Stimulated activated CD4-positive, alpha-beta T cell treated with anti-CD3 and anti-CD28 coated beads, Interleukin-1b, Interleukin-23, amount 100 ng/mL, for 4 hours (primary cell): ENCODE data around the gene CYP2C9.
"Not testable (repeated sequence)": the region's sequence is repeated elsewhere in the genome, so short reads cannot be mapped to it uniquely, and the experiment has no call there.

ENCODE experiments used
- DNase-seq, 2 donors: peaks; one replicate each; pipeline ENCODE4 v3.0.0-alpha.2; 2020; ENCODE audit warnings: low read depth in 2 of 2

Gene CYP2C9

GRCh38 chr10:94938383-94938782, at the start of gene CYP2C9:
Gene CYP2C9, plus strand, starts transcription at chr10:94938658. Its CDS starts 25 bp downstream, at chr10:94938683.
- DNase-seq = no peak

GRCh38 chr10:94889123-94889522, 49.3 kb upstream of the CYP2C9 start:
- DNase-seq = no peak

GRCh38 chr10:94890264-94891022, 48.0 kb upstream of the CYP2C9 start:
- DNase-seq = no peak

- not testable (repeated sequence) for DNase-seq
Measured at GRCh38 chr10:94898414-94898813, 40.0 kb upstream of the CYP2C9 start.

- no peak for DNase-seq
Measured at GRCh38 chr10:94902080-94902479, 36.4 kb upstream of the CYP2C9 start.

DNA sequence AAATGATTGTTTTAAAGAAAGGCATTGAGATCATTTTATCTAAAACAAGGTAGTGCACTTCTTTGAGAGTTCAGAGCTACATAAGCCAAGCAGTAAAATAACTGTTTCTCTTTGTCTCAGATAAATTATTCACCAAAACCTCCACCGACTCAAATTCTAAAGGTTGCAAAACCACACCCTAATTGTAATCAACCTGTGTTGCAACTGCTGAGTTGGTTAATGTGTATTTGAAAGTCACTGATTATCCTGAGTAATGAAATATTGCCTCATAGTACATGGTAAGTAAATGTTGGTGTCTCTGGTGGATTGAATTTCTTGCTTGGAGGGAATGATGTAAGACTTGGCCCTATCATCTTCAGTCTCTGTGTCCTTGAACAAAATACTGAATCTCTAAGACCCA, 35.9 kb upstream of the CYP2C9 start:
- DNase-seq = no peak

GRCh38 chr10:94904506-94905148, 33.8 kb upstream of the CYP2C9 start:
- DNase-seq = not testable (repeated sequence)

DNA sequence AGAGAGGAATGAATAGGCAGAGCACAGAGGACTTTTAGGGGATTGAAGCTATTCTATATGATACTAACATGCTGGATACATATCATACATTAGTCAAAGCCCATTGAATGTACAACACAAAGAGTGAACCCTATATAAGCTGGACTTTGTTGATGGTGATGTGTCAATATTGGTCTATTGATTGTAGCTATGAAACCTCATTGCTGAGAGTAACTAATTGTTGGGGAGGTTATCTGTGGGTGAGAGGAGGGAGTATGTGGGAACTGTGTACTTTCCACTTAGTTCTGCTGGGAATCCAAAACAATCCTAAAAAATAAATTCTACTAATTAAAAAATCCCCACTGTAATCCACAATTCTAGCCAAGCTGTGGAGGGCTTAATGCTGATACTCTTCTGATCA, 22.0 kb upstream of the CYP2C9 start:
- DNase-seq = no peak

DNA sequence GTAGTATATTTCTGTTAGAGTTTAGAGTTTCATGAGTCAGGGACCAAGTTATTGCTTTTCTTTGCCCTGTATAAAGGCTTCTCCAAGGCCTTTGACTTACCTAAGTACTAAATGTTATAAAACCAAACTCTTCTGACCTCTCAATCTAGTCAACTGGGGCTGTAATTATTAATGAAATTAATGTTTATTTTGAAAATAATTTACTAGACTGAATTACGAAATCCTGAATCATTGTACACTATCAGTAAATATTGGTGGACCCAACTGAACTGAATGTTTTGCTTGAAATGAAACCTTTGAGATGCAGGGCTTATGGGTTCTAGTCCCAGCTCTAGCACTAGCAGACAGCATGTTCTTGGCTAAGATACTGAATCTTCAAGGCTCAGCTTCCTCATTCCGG, 1.7 kb upstream of the CYP2C9 start:
- no peak for DNase-seq

DNA sequence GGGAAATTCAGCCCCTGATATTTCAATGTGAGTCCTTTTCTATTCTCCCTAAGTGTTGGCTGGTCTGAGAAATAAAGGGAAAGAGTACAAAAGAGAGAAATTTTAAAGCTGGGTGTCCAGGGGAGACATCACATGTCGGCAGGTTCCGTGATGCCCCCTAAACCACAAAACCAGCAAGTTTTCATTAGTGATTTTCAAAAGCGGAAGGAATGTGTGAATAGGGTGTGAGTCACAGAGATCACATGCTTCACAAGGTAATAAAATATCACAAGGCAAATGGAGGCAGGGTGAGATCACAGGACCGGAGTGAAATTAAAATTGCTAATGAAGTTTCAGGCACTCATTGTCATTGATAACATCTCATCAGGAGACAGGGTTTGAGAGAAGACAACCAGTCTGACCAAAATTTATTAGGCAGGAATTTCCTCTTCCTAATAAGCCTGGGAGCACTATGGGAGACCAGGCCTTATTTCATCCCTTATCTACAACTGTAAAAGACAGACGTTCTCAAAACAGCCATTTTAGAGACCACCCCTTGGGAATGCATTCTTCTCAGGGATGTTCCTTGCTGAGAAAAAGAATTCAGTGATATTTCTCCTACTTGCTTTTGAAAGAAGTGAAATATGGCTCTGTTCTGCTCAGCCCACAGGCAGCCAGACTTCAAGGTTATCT, 5.1 kb downstream of the CYP2C9 start:
- DNase-seq = not testable (repeated sequence)

DNA sequence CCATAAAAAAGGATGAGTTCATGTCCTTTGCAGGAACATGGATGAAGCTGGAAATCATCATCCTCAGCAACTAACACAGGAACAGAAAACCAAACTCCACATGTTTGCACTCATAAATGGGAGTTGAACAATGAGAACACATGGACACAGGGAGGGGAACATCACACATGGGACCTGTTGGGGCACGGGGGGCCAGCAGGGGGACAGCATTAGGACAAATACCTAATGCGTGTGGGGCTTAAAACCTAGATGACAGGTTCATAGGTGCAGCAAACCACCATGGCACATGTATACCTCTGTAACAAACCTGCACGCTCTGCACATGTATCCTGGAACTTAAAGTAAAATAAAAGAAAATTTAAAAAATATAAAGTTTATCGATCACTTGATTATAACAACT, 7.7 kb downstream of the CYP2C9 start:
- not testable (repeated sequence) for DNase-seq

GRCh38 chr10:94963901-94964300, 25.4 kb downstream of the CYP2C9 start:
- no peak for DNase-seq

DNA sequence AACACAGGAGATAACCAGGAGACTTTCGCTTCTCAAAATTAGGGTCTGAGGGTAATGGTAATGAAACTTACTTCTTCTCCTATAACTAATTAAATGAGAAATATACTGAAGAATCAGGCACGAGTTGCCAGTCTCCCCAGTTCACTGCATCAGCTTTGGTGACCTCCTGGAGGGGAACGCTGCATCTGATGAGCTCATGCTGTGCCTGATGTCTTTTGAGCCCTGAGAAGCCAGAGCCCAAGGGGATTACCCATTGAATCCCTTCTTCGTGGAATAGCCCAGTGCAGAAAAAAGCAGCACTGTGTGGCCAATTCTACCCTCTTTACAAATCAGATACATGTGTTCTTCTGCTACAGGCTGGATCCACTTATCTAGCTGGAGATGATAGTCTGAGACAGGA, 45.1 kb downstream of the CYP2C9 start:
- no peak for DNase-seq

DNA sequence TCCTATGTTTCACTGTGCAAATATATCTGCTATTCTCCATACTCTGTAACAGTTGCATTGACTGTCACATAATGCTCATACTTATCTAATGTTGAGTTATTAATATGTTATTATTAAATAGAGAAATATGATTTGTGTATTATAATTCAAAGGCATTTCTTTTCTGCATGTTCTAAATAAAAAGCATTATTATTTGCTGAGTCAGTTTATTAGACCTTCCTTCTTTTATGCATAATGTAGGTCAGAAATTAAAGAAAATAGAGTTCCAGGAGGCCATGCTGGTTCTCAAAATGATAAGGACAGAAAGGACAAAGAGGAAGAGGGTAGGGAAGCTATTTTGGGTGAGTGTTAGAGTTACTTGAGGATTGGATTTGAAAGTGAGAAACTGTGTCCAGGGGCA, 50.7 kb downstream of the CYP2C9 start:
- no peak for DNase-seq

DNA sequence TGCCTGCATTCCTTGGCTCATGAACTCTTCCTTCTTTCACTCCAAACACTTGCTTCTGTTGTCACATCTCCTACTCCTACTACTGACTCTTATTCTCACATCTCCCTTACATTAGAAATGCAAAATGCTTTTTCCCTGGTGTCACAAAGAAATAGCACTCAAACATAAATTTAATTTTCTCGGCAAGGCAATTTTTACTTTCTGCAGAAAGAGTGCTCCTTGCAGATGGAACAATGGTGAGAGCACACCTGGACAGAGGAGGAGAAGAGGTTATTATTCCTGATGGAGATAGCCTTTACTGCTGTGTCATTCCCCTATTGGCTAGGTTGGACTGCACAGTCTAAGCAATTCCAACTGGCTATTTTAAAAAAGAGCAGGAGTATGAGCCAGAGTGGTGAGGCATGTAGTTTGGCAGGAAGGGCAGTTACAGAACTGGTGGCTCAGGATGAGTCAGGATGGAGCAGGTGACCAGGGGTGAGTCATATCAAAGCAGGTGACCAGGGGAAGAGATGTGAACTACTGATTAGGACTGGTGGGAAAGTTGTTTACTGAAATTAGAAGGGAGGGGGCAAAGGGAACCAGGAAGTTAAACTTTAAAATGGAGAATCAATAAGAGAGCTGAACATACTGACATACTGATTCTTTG, 52.9 kb downstream of the CYP2C9 start:
- no peak for DNase-seq

- DNase-seq = no peak
Measured at GRCh38 chr10:94992811-94993210, 54.4 kb downstream of the CYP2C9 start.

GRCh38 chr10:94997741-94998174, 59.3 kb downstream of the CYP2C9 start:
- no peak for DNase-seq

DNA sequence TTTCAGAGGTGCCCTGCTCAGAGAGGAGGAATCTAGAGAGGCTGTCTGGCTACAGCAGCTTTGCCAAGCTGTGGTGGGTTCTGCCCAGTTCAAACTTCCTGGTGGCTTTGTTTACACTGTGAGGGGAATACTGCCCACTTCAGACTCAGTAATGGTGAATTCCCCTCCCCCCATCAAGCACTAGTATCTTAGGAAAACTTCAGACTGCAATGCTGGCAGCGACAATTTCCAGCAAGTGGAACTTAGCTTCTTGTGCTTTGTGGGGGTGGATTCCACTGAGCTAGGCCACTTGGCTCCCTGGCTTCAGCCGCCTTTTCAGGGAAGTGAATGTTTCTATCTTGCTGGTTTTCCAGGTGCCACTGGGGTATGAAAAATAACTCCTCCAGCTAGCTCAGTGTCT, 88.0 kb downstream of the CYP2C9 start:
- DNase-seq = no peak

DNA sequence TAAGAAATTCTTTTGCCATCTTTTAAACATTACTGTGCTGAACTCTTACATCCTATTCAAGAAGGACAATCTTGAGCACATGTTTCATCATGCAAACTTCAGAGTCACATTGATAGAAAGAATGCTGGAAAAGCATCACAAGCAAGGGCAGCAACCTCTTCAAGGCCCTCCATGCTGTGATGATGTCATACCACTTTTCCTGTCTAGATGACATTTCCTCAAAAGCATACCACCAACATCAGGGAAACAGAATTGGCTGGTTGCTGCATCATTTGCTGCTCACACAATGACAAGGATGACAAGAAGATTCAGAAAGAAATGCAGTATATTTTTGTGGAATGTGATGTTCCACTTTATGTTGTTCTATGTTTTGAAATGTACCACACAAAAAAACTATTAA, 93.2 kb downstream of the CYP2C9 start:
- DNase-seq = no peak

DNA sequence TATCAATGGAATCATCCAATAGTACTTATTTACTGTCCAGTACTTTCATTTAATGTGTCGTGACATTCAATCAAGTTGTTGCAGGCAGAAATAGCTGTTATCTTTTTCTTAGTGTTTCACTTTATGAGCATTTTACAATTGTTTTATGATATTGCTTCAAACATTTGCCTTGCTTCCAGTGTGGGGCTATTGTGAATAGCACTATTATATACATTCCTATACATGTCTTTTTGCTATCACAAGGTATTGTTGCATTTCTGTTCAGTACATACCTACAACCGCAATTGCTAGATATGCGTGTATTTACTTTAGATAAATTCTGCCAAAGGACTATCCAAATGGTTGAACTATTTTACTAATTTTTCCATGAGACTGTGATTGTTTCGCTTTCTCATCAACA, 95.9 kb downstream of the CYP2C9 start:
- DNase-seq = no peak

GRCh38 chr10:95035332-95036295, 97.2 kb downstream of the CYP2C9 start:
- no peak for DNase-seq
